Peyer's patch (tissue), 4 donors: ENCODE results near the gene CYTH2.

Source experiments
- CTCF ChIP-seq, 6 experiments: fragments of 450-650 bp in 4 of 6; fragments of 200-600 bp in 2 of 6; sonication (generic) in 1 of 6; IDR thresholded peaks; one replicate each; pipeline ENCODE4 v1.5.1; 2017 to 2019; ENCODE audit warnings: antibody characterized with exemption in 6 of 6, mild to moderate bottlenecking in 3 of 6, moderate library complexity in 1 of 6
- POLR2A ChIP-seq, 2 donors: fragments of 450-650 bp; IDR thresholded peaks; one replicate each; pipeline ENCODE4 v1.5.1; 2017; ENCODE audit warnings: antibody characterized with exemption in 2 of 2, mild to moderate bottlenecking in 2 of 2, moderate library complexity in 2 of 2

- TF ChIP-seq CTCF (IDR thresholded peaks at IDR 0.05) (no peak), POLR2A (IDR thresholded peaks at IDR 0.05) (no peak)
Observed at GRCh38 chr19:48471836-48472235, 2.7 kb downstream of the CYTH2 start.
